T follicular helper cell (primary cell): ENCODE measurements around the gene PGAP6.

Experiments
- DNase-seq: peaks from one replicate; pipeline ENCODE4 v3.0.0-alpha.2; 2020; ENCODE audit warnings: low read depth

PGAP6 gene

DNA sequence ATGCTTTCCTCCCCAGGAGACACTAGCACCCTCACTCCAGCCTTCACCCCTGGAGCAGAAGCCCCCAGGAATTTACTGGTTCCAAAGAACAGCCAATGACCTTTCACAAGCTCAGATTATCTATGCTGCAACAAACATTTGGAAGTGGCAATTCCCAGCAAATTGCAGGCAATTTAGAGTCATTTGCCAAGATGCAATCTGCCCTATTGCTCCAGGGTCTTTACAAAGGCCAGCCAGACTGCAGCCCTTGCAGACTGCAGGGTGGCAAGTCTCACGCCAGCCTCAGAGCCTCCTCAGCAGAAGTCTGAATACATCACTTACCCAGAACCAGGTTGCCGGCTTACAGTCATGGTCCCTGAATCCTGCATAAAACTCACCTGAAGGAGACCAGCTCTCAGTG lies 51.0 kb downstream of the PGAP6 start:
- no peak for DNase-seq

DNA sequence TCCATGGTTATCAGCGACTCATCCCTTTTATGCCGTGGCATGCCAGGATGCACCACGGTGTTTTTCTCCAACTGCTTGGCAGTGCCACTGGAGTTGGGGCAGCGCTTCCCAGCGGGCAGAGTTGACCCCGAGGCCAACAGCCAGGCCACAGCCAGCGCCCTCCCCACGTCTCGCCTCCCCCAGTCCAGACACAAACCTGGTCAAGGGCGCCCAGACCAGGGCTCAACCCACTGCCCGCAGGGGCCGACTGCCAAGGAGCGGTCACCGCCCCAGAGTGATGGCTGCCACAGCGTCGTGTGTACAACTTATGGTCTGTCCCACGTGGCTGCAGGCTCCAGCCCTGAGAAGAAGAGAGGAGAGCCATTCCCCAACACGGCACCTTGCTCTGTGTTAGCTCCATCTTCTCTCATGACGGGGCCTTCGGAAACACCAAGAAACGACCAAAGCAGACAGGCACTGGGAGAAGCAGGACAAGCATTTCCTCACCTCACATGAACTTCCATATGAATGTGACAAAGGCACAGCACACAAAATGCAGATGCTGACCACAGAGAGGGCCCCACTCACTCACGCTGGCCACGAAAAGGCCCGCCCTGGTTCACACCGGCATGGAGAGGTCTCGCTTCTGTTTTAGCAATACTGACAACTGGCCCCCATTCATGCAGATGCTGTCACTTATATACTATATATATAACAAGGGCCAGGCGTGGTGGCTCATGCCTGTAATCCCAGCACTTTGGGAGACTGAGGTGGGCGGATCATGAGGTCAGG lies 56.2 kb downstream of the PGAP6 start:
- DNase-seq, result no peak

DNA sequence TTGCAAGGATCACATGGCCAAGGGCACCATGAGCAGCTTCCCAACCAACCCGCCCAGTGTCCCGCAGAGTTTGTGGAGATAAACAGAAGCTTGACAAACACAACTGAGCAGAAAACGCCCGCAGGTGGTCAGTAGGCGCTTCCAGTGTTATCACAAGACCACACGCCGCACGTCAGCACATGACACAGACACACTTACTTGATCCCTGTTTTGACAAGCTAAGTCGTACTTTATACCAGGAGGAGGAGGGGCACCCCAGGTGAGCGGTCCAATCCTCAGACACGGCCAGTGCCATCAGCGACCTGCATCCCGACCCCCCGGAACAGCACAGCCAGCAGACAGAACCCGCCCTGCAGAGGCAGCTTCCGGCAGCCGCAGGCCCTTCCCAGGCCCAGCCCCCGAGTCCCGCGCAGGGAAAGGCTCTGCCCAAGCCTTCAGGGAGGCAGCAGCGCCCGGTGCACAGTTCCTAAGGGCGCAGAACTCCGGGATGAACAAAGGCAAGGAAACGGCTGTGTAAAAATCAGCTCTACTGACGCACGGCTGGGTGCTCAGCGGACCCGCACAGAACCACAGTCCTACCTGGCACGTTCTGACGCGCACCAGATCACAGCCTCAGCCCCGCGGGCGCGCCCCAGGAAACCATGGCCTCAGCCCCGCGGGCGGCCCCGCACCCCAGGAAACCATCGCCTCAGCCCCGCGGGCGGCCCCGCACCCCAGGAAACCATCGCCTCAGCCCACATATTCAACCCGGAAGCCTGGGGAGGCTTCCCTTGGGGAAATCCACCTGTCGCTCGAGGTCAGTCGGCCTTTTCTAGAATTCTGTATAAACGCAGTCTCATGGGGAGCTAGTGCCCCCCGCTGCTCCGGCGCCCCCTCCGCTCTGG lies 57.1 kb downstream of the PGAP6 start:
- DNase-seq, result peak; percentile 74

GRCh38 chr16:324201-324450 lies 57.7 kb downstream of the PGAP6 start:
- DNase-seq, result no peak

DNA sequence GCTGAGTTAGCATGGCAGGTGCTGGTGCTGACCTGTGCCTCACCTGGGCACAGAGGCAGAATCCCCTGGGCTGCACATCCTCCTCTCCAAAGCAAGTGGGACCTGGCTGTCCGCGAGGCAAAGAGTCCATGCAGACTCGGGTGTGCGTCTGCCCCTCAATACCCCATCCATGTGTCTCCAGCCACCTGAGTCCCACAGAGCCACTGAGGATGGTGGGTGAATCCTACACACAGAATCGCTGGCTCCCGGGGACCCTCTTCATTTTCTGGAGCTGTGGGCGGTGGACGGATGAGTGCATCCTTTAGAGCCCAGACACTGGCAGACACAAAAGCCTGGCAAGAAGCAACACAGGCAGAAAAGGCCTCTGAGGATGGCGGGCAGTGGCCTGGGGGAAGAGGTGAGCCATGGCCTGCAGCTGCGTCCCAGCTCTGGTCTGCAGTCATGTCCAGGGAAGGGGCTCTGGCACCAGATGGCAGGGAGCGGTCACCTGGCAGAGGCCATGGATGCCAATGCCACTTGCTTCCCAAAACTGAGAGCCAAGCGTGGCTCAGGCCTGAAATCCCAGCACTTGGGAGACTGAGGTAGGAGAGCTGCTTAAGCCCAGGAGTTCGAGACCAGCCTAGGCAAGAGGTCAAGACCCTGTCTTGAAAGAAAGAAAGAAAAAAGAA lies 59.2 kb downstream of the PGAP6 start:
- no peak for DNase-seq

DNA sequence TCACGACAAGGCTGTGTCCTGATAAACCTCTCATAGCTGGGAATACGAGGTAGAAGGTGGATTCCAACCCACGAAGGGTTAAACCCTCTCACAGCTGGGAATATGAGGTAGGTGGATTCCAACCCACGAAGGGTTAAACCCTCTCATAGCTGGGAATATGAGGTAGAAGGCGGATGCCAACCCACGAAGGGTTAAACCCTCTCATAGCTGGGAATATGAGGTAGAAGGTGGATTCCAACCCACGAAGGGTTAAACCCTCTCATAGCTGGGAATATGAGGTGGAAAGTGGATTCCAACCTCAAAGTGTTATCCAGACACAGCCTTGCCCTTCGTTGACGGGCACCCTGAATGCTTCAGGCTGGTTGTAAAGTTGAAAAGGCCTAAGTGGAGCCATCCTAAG lies 60.2 kb downstream of the PGAP6 start:
- no peak for DNase-seq
